ENCODE measurements around the gene BANF1. TPM values are rescaled to one million over a fixed set of nuclear protein-coding genes. Genes with fewer than 3 reads are reported as not detected.

BANF1 gene
- total RNA-seq, 1 donor from 2014 or later, result 54.5 TPM

DNA sequence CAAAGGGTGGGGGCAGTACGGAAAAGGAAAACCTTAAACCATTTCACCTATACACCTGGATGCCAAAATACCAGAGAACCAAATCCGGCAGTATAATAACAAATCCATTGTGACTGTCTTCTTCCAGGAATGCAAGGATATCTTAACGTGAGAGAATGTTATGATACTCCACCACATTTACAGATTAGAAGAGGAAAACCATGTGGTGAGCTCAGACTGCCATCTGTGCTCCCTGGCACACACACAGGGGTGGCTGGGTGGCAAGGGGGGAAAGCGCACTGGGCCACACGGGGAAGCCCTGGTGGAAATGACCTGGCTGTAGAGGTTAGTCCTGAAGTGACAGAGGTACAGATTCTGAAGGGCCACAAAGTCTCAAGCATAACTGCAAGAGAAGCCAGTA is 10.2 kb upstream of the BANF1 start:
- H3K4me3 ChIP-seq, result no peak overlapping the region
- peaks cover 0 to 6% of the 10 kb centered on the region in 2 donors for H3K36me3 ChIP-seq
- intact Hi-C loops (cut with DNase I), result no loop called here
- no peak overlapping the region for H3K27ac ChIP-seq
- no peak for TF ChIP-seq POLR2AphosphoS5 (IDR thresholded peaks at IDR 0.05; ENCODE audit: insufficient read depth in 1 of 2, low read depth in 1 of 2)
- no peak for TF ChIP-seq CTCF (IDR thresholded peaks at IDR 0.05)
- TF ChIP-seq POLR2A (IDR thresholded peaks at IDR 0.05), result no peak
- H3K27me3 ChIP-seq, result no peaks in the 10 kb centered on the region
- H3K4me1 ChIP-seq, result no peaks in the 10 kb centered on the region
- DNase-seq (ENCODE audit: extremely low spot score in 2 of 2), result no peak
- no peaks in the 10 kb centered on the region for H3K9me3 ChIP-seq

GRCh38 chr11:65997286-65997685 is 5.0 kb upstream of the BANF1 start:
- no peak overlapping the region for H3K27ac ChIP-seq

DNA sequence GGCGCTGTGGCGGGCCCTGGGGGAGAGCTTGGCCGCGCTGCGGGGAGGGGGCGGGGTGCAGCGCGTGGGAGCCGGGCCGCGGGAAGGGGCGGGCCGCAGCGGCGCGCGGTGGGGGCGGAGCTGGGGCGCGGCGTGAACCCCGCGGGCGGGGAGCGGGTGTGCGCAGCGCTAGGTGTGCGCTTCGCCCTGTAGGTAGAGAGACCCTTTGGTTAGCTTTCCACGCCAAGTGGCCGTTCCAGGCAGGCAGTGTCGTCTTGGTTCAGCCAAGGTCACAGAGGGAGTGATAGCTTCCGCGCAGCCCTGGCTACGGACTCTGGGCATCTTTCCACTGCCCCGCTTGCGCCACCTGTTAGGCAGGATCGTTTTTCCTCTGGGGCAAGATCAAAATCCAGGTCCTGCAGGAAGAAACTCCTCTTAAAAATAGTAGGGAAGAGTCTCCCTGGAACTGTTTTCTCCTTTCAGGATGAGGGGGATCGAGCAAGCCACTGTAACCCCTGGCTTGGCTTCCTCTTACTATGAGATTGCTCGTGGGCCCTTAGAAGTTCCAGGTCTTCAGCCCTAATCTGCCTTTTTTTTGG is 434 bp downstream of the BANF1 start:
- TF ChIP-seq CTCF (IDR thresholded peaks at IDR 0.05) (peak in 1 of 3 experiments; percentile 18), POLR2AphosphoS5 (IDR thresholded peaks at IDR 0.05; ENCODE audit: insufficient read depth in 1 of 2, low read depth in 1 of 2) (no peak)
- intact Hi-C loops (cut with DNase I), result loop anchor here (5.0 kb wide), 1 partner anchor 115 kb away; the partner anchor contains the start of gene FIBP
- Histone ChIP-seq H3K27ac (peak overlapping the region; percentile 97), H3K4me1 (peaks cover 36% of the 10 kb centered on the region), H3K4me3 (peak overlapping the region; percentile 61 to 96), H3K27me3 (no peaks in the 10 kb centered on the region), H3K9me3 (no peaks in the 10 kb centered on the region), H3K36me3 (peaks cover 0 to 36% of the 10 kb centered on the region in 2 donors)
- peak in 1 of 2 donors; percentile 88 for DNase-seq (ENCODE audit: extremely low spot score in 2 of 2)

More at GRCh38 chr11:65997286-65997685, 5.0 kb upstream of the BANF1 start:
- intact Hi-C loops (cut with DNase I), result no loop called here
- DNase-seq (ENCODE audit: extremely low spot score in 2 of 2), result no peak
- H3K36me3 ChIP-seq, result peaks cover 0 to 36% of the 10 kb centered on the region in 2 donors
- no peaks in the 10 kb centered on the region for H3K27me3 ChIP-seq
- no peaks in the 10 kb centered on the region for H3K9me3 ChIP-seq
- peaks cover 25% of the 10 kb centered on the region for H3K4me1 ChIP-seq
- TF ChIP-seq POLR2AphosphoS5 (IDR thresholded peaks at IDR 0.05; ENCODE audit: insufficient read depth in 1 of 2, low read depth in 1 of 2) (no peak), CTCF (IDR thresholded peaks at IDR 0.05) (no peak), POLR2A (IDR thresholded peaks at IDR 0.05) (no peak)
- H3K4me3 ChIP-seq, result no peak overlapping the region

DNA sequence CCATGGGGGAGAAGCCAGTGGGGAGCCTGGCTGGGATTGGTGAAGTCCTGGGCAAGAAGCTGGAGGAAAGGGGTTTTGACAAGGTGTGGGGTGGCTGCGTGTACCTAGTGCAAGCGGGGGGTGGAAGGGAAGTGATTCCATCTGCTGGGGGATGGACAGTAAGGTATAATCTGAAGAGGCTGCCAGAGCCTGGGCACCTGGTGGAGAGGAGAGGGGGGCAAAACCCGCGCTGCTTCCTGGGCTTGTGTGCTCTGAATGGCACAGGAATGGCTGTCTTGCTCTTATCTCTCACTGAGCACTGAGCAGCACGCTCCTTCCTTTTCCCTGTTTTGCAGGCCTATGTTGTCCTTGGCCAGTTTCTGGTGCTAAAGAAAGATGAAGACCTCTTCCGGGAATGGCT is 988 bp downstream of the BANF1 start:
- no peak for TF ChIP-seq POLR2AphosphoS5 (IDR thresholded peaks at IDR 0.05; ENCODE audit: insufficient read depth in 1 of 2, low read depth in 1 of 2)
- no peak for TF ChIP-seq POLR2A (IDR thresholded peaks at IDR 0.05)
- no peak for TF ChIP-seq CTCF (IDR thresholded peaks at IDR 0.05)
- peak overlapping the region; percentile 61 to 96 for H3K4me3 ChIP-seq
- peaks cover 0 to 30% of the 10 kb centered on the region in 2 donors for H3K36me3 ChIP-seq
- peaks cover 36% of the 10 kb centered on the region for H3K4me1 ChIP-seq
- H3K27ac ChIP-seq, result peak overlapping the region; percentile 97
- H3K27me3 ChIP-seq, result no peaks in the 10 kb centered on the region
- no peaks in the 10 kb centered on the region for H3K9me3 ChIP-seq
- intact Hi-C loops (cut with DNase I), result loop anchor here (5.0 kb wide), 1 partner anchor 116 kb away; the partner anchor contains the start of gene FIBP
- no peak for DNase-seq (ENCODE audit: extremely low spot score in 2 of 2)

DNA sequence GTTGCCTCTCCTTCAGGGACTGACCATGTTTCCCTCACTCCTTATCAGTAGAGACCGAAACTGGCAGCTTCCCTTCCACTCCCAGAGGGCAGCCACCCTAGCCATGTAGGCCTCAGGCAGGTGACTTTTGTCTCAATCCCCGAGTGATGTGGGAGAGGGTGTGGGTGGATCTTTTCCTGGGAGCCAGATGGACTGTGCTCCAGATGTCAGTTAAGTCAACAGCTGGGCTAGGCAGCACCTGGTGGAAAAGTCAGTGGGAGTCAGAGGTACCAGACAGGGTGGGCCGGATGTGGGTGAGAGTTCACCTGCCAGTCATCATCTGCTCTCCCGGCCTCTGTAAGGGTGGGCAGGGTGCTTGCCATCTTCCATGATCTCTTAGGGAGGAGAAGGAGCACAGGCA is 1.9 kb downstream of the BANF1 start:
- no peak overlapping the region for H3K27ac ChIP-seq
- no peaks in the 10 kb centered on the region for H3K9me3 ChIP-seq
- DNase-seq (ENCODE audit: extremely low spot score in 2 of 2), result peak in 1 of 2 donors; percentile 72
- H3K4me3 ChIP-seq, result no peak overlapping the region
- H3K27me3 ChIP-seq, result no peaks in the 10 kb centered on the region
- H3K4me1 ChIP-seq, result peaks cover 34% of the 10 kb centered on the region
- intact Hi-C loops (cut with DNase I), result loop anchor here (5.0 kb wide), 1 partner anchor 117 kb away; the partner anchor contains the start of gene FIBP
- TF ChIP-seq POLR2A (IDR thresholded peaks at IDR 0.05) (no peak), POLR2AphosphoS5 (IDR thresholded peaks at IDR 0.05; ENCODE audit: insufficient read depth in 1 of 2, low read depth in 1 of 2) (no peak), CTCF (IDR thresholded peaks at IDR 0.05) (no peak)
- peaks cover 0 to 21% of the 10 kb centered on the region in 2 donors for H3K36me3 ChIP-seq
